K562 (cell line): ENCODE data around the gene CD300LB. TPM values are rescaled to one million over a fixed set of nuclear protein-coding genes. Genes with fewer than 3 reads are reported as not detected.
A peak's percentile ranks its signal among the peaks of the same experiment; 100 is the strongest.

ENCODE experiments used
- ATAC-seq: fragments of 200-7000 bp; cut with Tn5 transposase; 3 replicates; pipeline ENCODE4 v1.9.1; 2020; ENCODE audit warnings: moderate library complexity
- BruUV-seq: library from RNA; stranded (reverse); fragments of 400-500 nt; replicated peaks from 2 replicates; lab custom pipeline; 2021; lab: Mats Ljungman, UMichigan
- CTCF ChIA-PET: fragments of 300-600 bp; formaldehyde crosslinking; extraction: SDS; loops from one replicate; lab custom pipeline; 2021; ENCODE audit warnings: low intra/inter-chr PET ratio; lab: Yijun Ruan, JAX
- POLR2A ChIA-PET: fragments of 300-600, 350-650 bp; sonication (Branson Sonifier 250); formaldehyde crosslinking; extraction: SDS; loops from one replicate; lab custom pipeline; 2021; ENCODE audit warnings: antibody characterized with exemption, inconsistent platforms; lab: Yijun Ruan, JAX
- DNase-seq, 4 experiments: peaks; one replicate each; pipeline versions ENCODE4 v3.0.0 to v3.0.0-alpha.2; 2011 to 2018; ENCODE audit warnings: low spot score in 3 of 4, mixed read lengths in 3 of 4; ENCODE audit errors: extremely low read depth in 1 of 4
- FAIRE-seq: peaks from 2 replicates; lab custom pipeline; 2011; peaks lifted over from hg19 to GRCh38; lab: Jason Lieb, UNC
- H2AFZ ChIP-seq: 2 replicates; pipeline ENCODE4 v1.6.0; 2011; ENCODE audit warnings: low read depth, low read length, control low read depth, inconsistent platforms
- H3K27ac ChIP-seq: fragments of 200-600 bp; 3 replicates; pipeline ENCODE4 v1.8.0; 2011; ENCODE audit warnings: low read depth, mild to moderate bottlenecking, control low read depth, inconsistent platforms, low read length, moderate library complexity, mixed read lengths; ENCODE audit errors: extremely low read depth
- H3K27me3 ChIP-seq, 2 experiments: fragments of 300-600 bp in 1 of 2; 2 replicates in 1 of 2; 3 replicates in 1 of 2; pipeline versions ENCODE4 v1.6.0 to v1.8.0; 2011; ENCODE audit warnings: inconsistent platforms in 2 of 2, low read length in 2 of 2, mild to moderate bottlenecking in 1 of 2, mixed read lengths in 1 of 2, moderate library complexity in 1 of 2; ENCODE audit not compliant: control insufficient read depth in 2 of 2, insufficient read depth in 2 of 2
- H3K36me3 ChIP-seq: fragments of 300-600 bp; 3 replicates; pipeline ENCODE4 v1.8.0; 2011; ENCODE audit warnings: mild to moderate bottlenecking, low read length, inconsistent platforms; ENCODE audit not compliant: control insufficient read depth, insufficient read depth
- H3K4me1 ChIP-seq, 2 experiments: fragments of 200-600 bp in 1 of 2; replicated peaks in 1 of 2; 2 replicates in 1 of 2; 3 replicates in 1 of 2; pipeline versions ENCODE4 v1.5.1 to v1.8.0; 2011; ENCODE audit warnings: inconsistent platforms in 2 of 2, low read length in 2 of 2, mild to moderate bottlenecking in 1 of 2, mixed read lengths in 1 of 2, moderate library complexity in 1 of 2; ENCODE audit not compliant: control insufficient read depth in 2 of 2, insufficient read depth in 2 of 2
- H3K4me2 ChIP-seq: 2 replicates; pipeline ENCODE4 v1.6.1; 2011; ENCODE audit warnings: low read length, control low read depth, inconsistent platforms, mixed read lengths; ENCODE audit not compliant: insufficient read depth
- H3K4me3 ChIP-seq: fragments of 200-600 bp; sonication (generic), shearing (Covaris generic); 2 replicates; pipeline ENCODE4 v1.5.1; 2016; ENCODE audit warnings: control low read depth, inconsistent platforms
- H3K79me2 ChIP-seq: fragments of 200-600 bp; 3 replicates; pipeline ENCODE4 v1.8.0; 2011; ENCODE audit warnings: low read length, inconsistent platforms; ENCODE audit not compliant: control insufficient read depth, insufficient read depth
- H3K9ac ChIP-seq, 2 experiments: 2 replicates each; pipeline versions ENCODE4 v1.6.0 to v1.6.1; 2011; ENCODE audit warnings: low read depth in 2 of 2, low read length in 2 of 2, control low read depth in 1 of 2, inconsistent platforms in 1 of 2, mild to moderate bottlenecking in 1 of 2, mixed read lengths in 1 of 2; ENCODE audit not compliant: insufficient read depth in 1 of 2
- H3K9me1 ChIP-seq: one replicate; pipeline ENCODE4 v1.6.0; 2011; ENCODE audit warnings: inconsistent platforms, mild to moderate bottlenecking, low read length, moderate library complexity; ENCODE audit not compliant: control insufficient read depth, insufficient read depth
- H3K9me3 ChIP-seq: replicated peaks from 2 replicates; pipeline ENCODE4 v1.5.1; 2011; ENCODE audit warnings: low read depth, low read length, inconsistent platforms; ENCODE audit not compliant: control insufficient read depth, insufficient read depth
- H4K20me1 ChIP-seq: replicated peaks from 2 replicates; pipeline ENCODE4 v1.6.1; 2011; ENCODE audit warnings: low read length, inconsistent platforms, mixed read lengths; ENCODE audit not compliant: control insufficient read depth, insufficient read depth
- ASH1L ChIP-seq: fragments of 450-650 bp; IDR thresholded peaks from 2 replicates; pipeline ENCODE4 v1.6.1; 2018; ENCODE audit warnings: borderline replicate concordance, mild to moderate bottlenecking, low read depth; ENCODE audit not compliant: partially characterized antibody
- CBX8 ChIP-seq: fragments of 200-600 bp; sonication (generic); IDR thresholded peaks from 2 replicates; pipeline ENCODE4 v1.6.1; 2012; ENCODE audit warnings: borderline replicate concordance, mixed run types, low read depth, mild to moderate bottlenecking, moderate library complexity, mixed read lengths, low read length, control low read depth, inconsistent platforms; ENCODE audit not compliant: poor library complexity, severe bottlenecking; ENCODE audit errors: extremely low read depth
- CEBPB ChIP-seq: fragments of 450-650 bp; IDR thresholded peaks from 2 replicates; pipeline ENCODE4 v1.6.1; 2016; ENCODE audit warnings: missing genetic modification characterization, missing compliant biosample characterization
- KDM5B ChIP-seq: fragments of 200-600 bp; sonication (generic); IDR thresholded peaks from 2 replicates; pipeline ENCODE4 v1.6.1; 2012; ENCODE audit warnings: low read depth, mild to moderate bottlenecking, moderate library complexity, low read length, control low read depth, inconsistent platforms; ENCODE audit not compliant: insufficient replicate concordance
- PTBP1 ChIP-seq: fragments of 200-400 bp; formaldehyde crosslinking; IDR thresholded peaks from 2 replicates; pipeline ENCODE4 v1.6.1; 2017; ENCODE audit warnings: low read depth, low read length
- ZNF133 ChIP-seq: fragments of 250-450 bp; sonication (Bioruptor Pico); IDR thresholded peaks from 2 replicates; pipeline ENCODE4 v1.4.0; 2020; ENCODE audit warnings: mild to moderate bottlenecking
- ZNF324 ChIP-seq: fragments of 250-450 bp; sonication (Bioruptor Pico); IDR thresholded peaks from 2 replicates; pipeline ENCODE4 v1.4.0; 2020; ENCODE audit warnings: mild to moderate bottlenecking
- ZNF395 ChIP-seq: fragments of 200-800 bp; sonication (Bioruptor generic); IDR thresholded peaks from 2 replicates; pipeline ENCODE4 v1.6.1; 2017; ENCODE audit warnings: missing genetic modification characterization, missing compliant biosample characterization
- WGBS: fragments of 100-300 bp; shearing (Covaris generic); methylation state at CpG from one replicate; pipeline ENCODE4 v1.1.6; 2016; ENCODE audit warnings: low coverage, mixed read lengths; ENCODE audit not compliant: insufficient coverage; ENCODE audit errors: missing lambda C conversion rate; 5-methylcytosine and 5-hydroxymethylcytosine counted together
- in situ Hi-C: fragments of 300-500 bp; cut with MboI; formaldehyde crosslinking; loops from 4 replicates; pipeline ENCODE4 v1.15.0; 2018; ENCODE audit warnings: inconsistent platforms, mixed read lengths
- intact Hi-C: fragments of 100-400 bp; cut with micrococcal nuclease; formaldehyde crosslinking; loops from 2 replicates; pipeline ENCODE4 v1.14.2; 2022
- polyA plus RNA-seq, 8 experiments: library from polyadenylated mRNA; depleted of rRNA in 4 of 8; stranded (reverse) in 5 of 8; unstranded in 3 of 8; fragments of >200 nt; fragmentation: Nextera tagmentation in 2 of 8; fragmentation: Illumina TruSeq in 1 of 8; extraction: Ambion mirVana in 2 of 8; extraction: Trizol in 1 of 8; gene quantifications; 2 replicates each; pipeline versions ENCODE4 v1.2.1 to v1.2.3, GENCODE V29; 2011 to 2014; ENCODE audit warnings: inconsistent platforms in 1 of 8, missing spikeins in 1 of 8
- total RNA-seq, 7 experiments: library from RNA; depleted of rRNA in 6 of 7; stranded (reverse); fragments of >200 nt in 6 of 7; fragmentation: Illumina TruSeq in 2 of 7; extraction: Trizol in 2 of 7; gene quantifications; 2 replicates each; pipeline versions ENCODE4 v1.2.1 to v1.2.3, GENCODE V29; 2011 to 2021; ENCODE audit warnings: low replicate concordance in 1 of 7
- TF ChIP-seq, protein P1 (sequence below): sonication (generic); formaldehyde crosslinking; IDR thresholded peaks from 2 replicates; pipeline ENCODE4 v1.8.0; 2023; ENCODE audit warnings: missing genetic modification reagents, mild to moderate bottlenecking, borderline replicate concordance

The CD300LB gene
- total and polyA plus RNA-seq, 9 of the 15 experiments (the other 6 are each of a cell fraction or from before 2014, with no cell fraction given) = not detected

DNA sequence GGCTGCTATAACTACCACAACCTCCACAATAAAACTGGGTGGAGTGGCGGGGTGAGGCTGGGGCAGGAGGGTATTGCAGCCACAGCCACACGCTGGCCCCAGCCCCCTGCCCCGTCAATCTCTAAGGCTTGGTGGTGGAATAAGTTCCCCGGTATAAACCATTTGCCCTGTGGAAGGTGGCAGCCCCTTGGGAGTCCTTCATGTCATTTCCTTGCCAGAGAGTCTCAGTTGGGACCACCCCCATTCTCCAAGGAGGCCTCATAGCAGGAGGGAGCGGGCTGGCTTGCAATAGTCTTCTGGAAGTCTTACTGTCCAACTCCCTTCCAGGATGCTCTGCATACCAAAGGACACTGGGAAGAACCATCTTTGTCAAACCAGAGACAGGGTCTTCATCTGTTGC lies 45.4 kb downstream of the CD300LB start:
- BruUV-seq = no TSS peak
- H3K9me3 ChIP-seq = no peaks in the 10 kb centered on the region
- intact Hi-C loops = no loop called here
- CTCF ChIA-PET = no interaction called here
- H4K20me1 ChIP-seq = no peaks in the 10 kb centered on the region
- POLR2A ChIA-PET = no interaction called here
- no peak overlapping the region for H3K4me2 ChIP-seq
- WGBS = 3% methylated on average over 5 of the region's 5 CpGs
- H3K4me3 ChIP-seq = no peak overlapping the region
- no peaks in the 10 kb centered on the region for H3K36me3 ChIP-seq
- no peak for TF ChIP-seq ZNF324 (CRISPR knock-in tag)
- no peak for TF ChIP-seq CEBPB (tag)
- no peak for TF ChIP-seq PTBP1
- no peak for TF ChIP-seq ZNF395 (CRISPR knock-in tag)
- TF ChIP-seq ASH1L = no peak
- no peak for TF ChIP-seq KDM5B
- TF ChIP-seq, protein P1, sequence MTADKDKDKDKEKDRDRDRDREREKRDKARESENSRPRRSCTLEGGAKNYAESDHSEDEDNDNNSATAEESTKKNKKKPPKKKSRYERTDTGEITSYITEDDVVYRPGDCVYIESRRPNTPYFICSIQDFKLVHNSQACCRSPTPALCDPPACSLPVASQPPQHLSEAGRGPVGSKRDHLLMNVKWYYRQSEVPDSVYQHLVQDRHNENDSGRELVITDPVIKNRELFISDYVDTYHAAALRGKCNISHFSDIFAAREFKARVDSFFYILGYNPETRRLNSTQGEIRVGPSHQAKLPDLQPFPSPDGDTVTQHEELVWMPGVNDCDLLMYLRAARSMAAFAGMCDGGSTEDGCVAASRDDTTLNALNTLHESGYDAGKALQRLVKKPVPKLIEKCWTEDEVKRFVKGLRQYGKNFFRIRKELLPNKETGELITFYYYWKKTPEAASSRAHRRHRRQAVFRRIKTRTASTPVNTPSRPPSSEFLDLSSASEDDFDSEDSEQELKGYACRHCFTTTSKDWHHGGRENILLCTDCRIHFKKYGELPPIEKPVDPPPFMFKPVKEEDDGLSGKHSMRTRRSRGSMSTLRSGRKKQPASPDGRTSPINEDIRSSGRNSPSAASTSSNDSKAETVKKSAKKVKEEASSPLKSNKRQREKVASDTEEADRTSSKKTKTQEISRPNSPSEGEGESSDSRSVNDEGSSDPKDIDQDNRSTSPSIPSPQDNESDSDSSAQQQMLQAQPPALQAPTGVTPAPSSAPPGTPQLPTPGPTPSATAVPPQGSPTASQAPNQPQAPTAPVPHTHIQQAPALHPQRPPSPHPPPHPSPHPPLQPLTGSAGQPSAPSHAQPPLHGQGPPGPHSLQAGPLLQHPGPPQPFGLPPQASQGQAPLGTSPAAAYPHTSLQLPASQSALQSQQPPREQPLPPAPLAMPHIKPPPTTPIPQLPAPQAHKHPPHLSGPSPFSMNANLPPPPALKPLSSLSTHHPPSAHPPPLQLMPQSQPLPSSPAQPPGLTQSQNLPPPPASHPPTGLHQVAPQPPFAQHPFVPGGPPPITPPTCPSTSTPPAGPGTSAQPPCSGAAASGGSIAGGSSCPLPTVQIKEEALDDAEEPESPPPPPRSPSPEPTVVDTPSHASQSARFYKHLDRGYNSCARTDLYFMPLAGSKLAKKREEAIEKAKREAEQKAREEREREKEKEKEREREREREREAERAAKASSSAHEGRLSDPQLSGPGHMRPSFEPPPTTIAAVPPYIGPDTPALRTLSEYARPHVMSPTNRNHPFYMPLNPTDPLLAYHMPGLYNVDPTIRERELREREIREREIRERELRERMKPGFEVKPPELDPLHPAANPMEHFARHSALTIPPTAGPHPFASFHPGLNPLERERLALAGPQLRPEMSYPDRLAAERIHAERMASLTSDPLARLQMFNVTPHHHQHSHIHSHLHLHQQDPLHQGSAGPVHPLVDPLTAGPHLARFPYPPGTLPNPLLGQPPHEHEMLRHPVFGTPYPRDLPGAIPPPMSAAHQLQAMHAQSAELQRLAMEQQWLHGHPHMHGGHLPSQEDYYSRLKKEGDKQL (CRISPR knock-in tag) = no peak
- no peak for TF ChIP-seq ZNF133 (CRISPR knock-in tag)
- TF ChIP-seq CBX8 = no peak
- in situ Hi-C loops = no loop called here
- H3K79me2 ChIP-seq = no peaks in the 10 kb centered on the region
- H2AFZ ChIP-seq = no peak overlapping the region
- no peaks in the 10 kb centered on the region; a peak in 1 of 5 replicates for H3K4me1 ChIP-seq
- DNase-seq (peak in 1 of 4 experiments; percentile 2), FAIRE-seq (no peak), ATAC-seq (no peak)
- no peak overlapping the region for H3K9ac ChIP-seq
- no peaks in the 10 kb centered on the region for H3K9me1 ChIP-seq
- H3K27me3 ChIP-seq = peaks cover 3 to 43% of the 10 kb centered on the region in 2 experiments; a peak in 2 of 5 replicates
- no peak overlapping the region for H3K27ac ChIP-seq
